Measurements from ENCODE around the gene AHRR. TPM values are rescaled to one million over a fixed set of nuclear protein-coding genes. Genes with fewer than 3 reads are reported as not detected.

AHRR gene
- total RNA-seq, 1 donor from 2014 or later = 0.53 TPM

- Histone ChIP-seq H3K4me3 (ENCODE audit: low read depth, low read length) (no peak overlapping the region), H3K27me3 (ENCODE audit: control insufficient read depth, insufficient read depth, low read length) (no peaks in the 10 kb centered on the region), H3K36me3 (ENCODE audit: control insufficient read depth, insufficient read depth, low read length) (no peaks in the 10 kb centered on the region)
- FAIRE-seq (no peak), DNase-seq (ENCODE audit: low read depth) (no peak)
- no peak for TF ChIP-seq CTCF (IDR thresholded peaks at IDR 0.05; ENCODE audit: insufficient read depth, low read length, severe bottlenecking)
Measured at GRCh38 chr5:345404-346195, 24.1 kb downstream of the AHRR start.

GRCh38 chr5:346229-346935, 24.9 kb downstream of the AHRR start:
- no peak overlapping the region for H3K4me3 ChIP-seq (ENCODE audit: low read depth, low read length)
- DNase-seq (ENCODE audit: low read depth) = no peak
- H3K27me3 ChIP-seq (ENCODE audit: control insufficient read depth, insufficient read depth, low read length) = no peaks in the 10 kb centered on the region
- no peak for FAIRE-seq
- TF ChIP-seq CTCF (IDR thresholded peaks at IDR 0.05; ENCODE audit: insufficient read depth, low read length, severe bottlenecking) = no peak
- H3K36me3 ChIP-seq (ENCODE audit: control insufficient read depth, insufficient read depth, low read length) = no peaks in the 10 kb centered on the region

- FAIRE-seq (no peak), DNase-seq (ENCODE audit: low read depth) (no peak)
- Histone ChIP-seq H3K27me3 (ENCODE audit: control insufficient read depth, insufficient read depth, low read length) (no peaks in the 10 kb centered on the region), H3K4me3 (ENCODE audit: low read depth, low read length) (no peak overlapping the region), H3K36me3 (ENCODE audit: control insufficient read depth, insufficient read depth, low read length) (no peaks in the 10 kb centered on the region)
- TF ChIP-seq CTCF (IDR thresholded peaks at IDR 0.05; ENCODE audit: insufficient read depth, low read length, severe bottlenecking) = no peak
Measured at GRCh38 chr5:347712-348284, 26.3 kb downstream of the AHRR start.

- H3K27me3 ChIP-seq (ENCODE audit: control insufficient read depth, insufficient read depth, low read length) = no peaks in the 10 kb centered on the region
- no peak overlapping the region for H3K4me3 ChIP-seq (ENCODE audit: low read depth, low read length)
- no peak for FAIRE-seq
- no peaks in the 10 kb centered on the region for H3K36me3 ChIP-seq (ENCODE audit: control insufficient read depth, insufficient read depth, low read length)
- TF ChIP-seq CTCF (IDR thresholded peaks at IDR 0.05; ENCODE audit: insufficient read depth, low read length, severe bottlenecking) = no peak
- DNase-seq (ENCODE audit: low read depth) = no peak
Measured at GRCh38 chr5:348726-349125, 27.2 kb downstream of the AHRR start.

GRCh38 chr5:350355-350754, 28.8 kb downstream of the AHRR start:
- H3K27me3 ChIP-seq (ENCODE audit: control insufficient read depth, insufficient read depth, low read length) = no peaks in the 10 kb centered on the region
- DNase-seq (ENCODE audit: low read depth) = no peak
- H3K36me3 ChIP-seq (ENCODE audit: control insufficient read depth, insufficient read depth, low read length) = no peaks in the 10 kb centered on the region
- TF ChIP-seq CTCF (IDR thresholded peaks at IDR 0.05; ENCODE audit: insufficient read depth, low read length, severe bottlenecking) = no peak
- H3K4me3 ChIP-seq (ENCODE audit: low read depth, low read length) = no peak overlapping the region
- no peak for FAIRE-seq
